Neutrophil (primary cell): ENCODE results near the gene LCN15.

Experiments
- H3K27ac ChIP-seq: fragments of 200-600 bp; sonication (generic); 2 replicates; pipeline ENCODE4 v1.5.1; 2016; ENCODE audit warnings: mild to moderate bottlenecking, moderate library complexity
- H3K27me3 ChIP-seq: fragments of 200-600 bp; sonication (generic); 2 replicates; pipeline ENCODE4 v1.6.0; 2016; ENCODE audit warnings: mild to moderate bottlenecking
- H3K36me3 ChIP-seq: fragments of 200-600 bp; sonication (generic); 2 replicates; pipeline ENCODE4 v1.5.1; 2017
- H3K4me1 ChIP-seq, 2 experiments: fragments of 200-600 bp in 1 of 2; sonication (generic) in 1 of 2; 1 replicate in 1 of 2; 2 replicates in 1 of 2; pipeline versions ENCODE4 v1.5.1 to v1.6.1; 2013 to 2016; ENCODE audit warnings: low read depth in 1 of 2, low read length in 1 of 2, mild to moderate bottlenecking in 1 of 2, moderate library complexity in 1 of 2; ENCODE audit not compliant: control insufficient read depth in 1 of 2, insufficient read depth in 1 of 2
- H3K4me3 ChIP-seq, 2 experiments: fragments of 200-600 bp in 1 of 2; sonication (generic) in 1 of 2; 1 replicate in 1 of 2; 2 replicates in 1 of 2; pipeline ENCODE4 v1.5.1; 2013 to 2016; ENCODE audit warnings: low read depth in 1 of 2, low read length in 1 of 2, mild to moderate bottlenecking in 1 of 2, moderate library complexity in 1 of 2
- H3K9me3 ChIP-seq: fragments of 200-600 bp; sonication (generic); 2 replicates; pipeline ENCODE4 v1.5.1; 2016
- CTCF ChIP-seq: fragments of 200-600 bp; sonication (generic); IDR thresholded peaks from 2 replicates; pipeline ENCODE4 v1.5.1; 2016; ENCODE audit warnings: antibody characterized with exemption

Gene LCN15

GRCh38 chr9:136732444-136733178, 31.7 kb downstream of the LCN15 start:
- H3K36me3 ChIP-seq: no peaks in the 10 kb centered on the region
- no peak overlapping the region for H3K27ac ChIP-seq
- H3K4me1 ChIP-seq: peaks cover 10 to 12% of the 10 kb centered on the region in 2 experiments
- no peak overlapping the region for H3K4me3 ChIP-seq
- no peak for TF ChIP-seq CTCF
- H3K9me3 ChIP-seq: no peaks in the 10 kb centered on the region
- H3K27me3 ChIP-seq: peaks cover 25% of the 10 kb centered on the region

- peaks cover 28 to 30% of the 10 kb centered on the region in 2 experiments for H3K4me1 ChIP-seq
- peaks cover 16% of the 10 kb centered on the region for H3K36me3 ChIP-seq
These were observed 34.4 kb downstream of the LCN15 start for GRCh38 chr9:136729926-136730325.

GRCh38 chr9:136729144-136729543, 35.2 kb downstream of the LCN15 start:
- Histone ChIP-seq H3K36me3 (peaks cover 24% of the 10 kb centered on the region), H3K4me1 (peaks cover 28 to 30% of the 10 kb centered on the region in 2 experiments), H3K4me3 (peak overlapping the region in 1 of 2 experiments; percentile 74), H3K27ac (no peak overlapping the region), H3K27me3 (peaks cover 25% of the 10 kb centered on the region), H3K9me3 (no peaks in the 10 kb centered on the region)
- TF ChIP-seq CTCF: no peak

More at GRCh38 chr9:136729926-136730325, 34.4 kb downstream of the LCN15 start:
- no peak overlapping the region for H3K4me3 ChIP-seq
- no peaks in the 10 kb centered on the region for H3K9me3 ChIP-seq
- TF ChIP-seq CTCF: no peak
- no peak overlapping the region for H3K27ac ChIP-seq
- H3K27me3 ChIP-seq: peaks cover 25% of the 10 kb centered on the region

GRCh38 chr9:136728548-136729123, 35.7 kb downstream of the LCN15 start:
- no peak for TF ChIP-seq CTCF
- Histone ChIP-seq H3K27ac (no peak overlapping the region), H3K36me3 (peaks cover 29% of the 10 kb centered on the region), H3K4me1 (peaks cover 28 to 30% of the 10 kb centered on the region in 2 experiments), H3K27me3 (peaks cover 25% of the 10 kb centered on the region), H3K9me3 (no peaks in the 10 kb centered on the region), H3K4me3 (peak overlapping the region; percentile 74 to 86)

- peak overlapping the region; percentile 66 for H3K27ac ChIP-seq
- H3K36me3 ChIP-seq: peaks cover 34% of the 10 kb centered on the region
- peak overlapping the region; percentile 74 to 86 for H3K4me3 ChIP-seq
- peak; percentile 79 for TF ChIP-seq CTCF
- no peaks in the 10 kb centered on the region for H3K9me3 ChIP-seq
- peaks cover 25% of the 10 kb centered on the region for H3K27me3 ChIP-seq
- peaks cover 28 to 30% of the 10 kb centered on the region in 2 experiments for H3K4me1 ChIP-seq
These were observed 36.2 kb downstream of the LCN15 start for GRCh38 chr9:136728080-136728547.
